Measurements from ENCODE around the gene OAF.

OAF gene

DNA sequence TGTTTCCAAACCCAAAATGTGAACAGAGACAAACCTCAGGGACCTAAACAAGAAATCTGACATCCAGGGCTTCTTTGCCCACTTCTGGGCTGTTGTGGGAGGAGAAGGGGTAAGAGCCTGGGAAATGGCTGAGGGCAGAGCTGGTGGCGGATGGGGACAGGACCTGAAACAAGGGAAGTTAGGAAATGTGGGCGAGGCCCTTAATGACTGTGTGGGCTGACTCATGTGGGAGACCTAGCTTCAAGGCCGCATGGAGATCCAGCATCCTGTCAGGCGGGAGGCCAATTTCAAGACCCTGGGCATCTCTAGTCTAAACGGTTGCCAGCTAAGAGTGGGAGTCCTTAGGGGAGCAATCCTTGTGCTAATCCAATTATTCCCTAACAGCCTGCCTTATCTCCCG, 2.1 kb upstream of the OAF start:
- DNase-seq (ENCODE audit: low spot score), result no peak
- in situ Hi-C loops (cut with MboI; ENCODE audit: low sequenced_read_pairs, unreplicated experiment), result no loop called here

GRCh38 chr11:120209746-120210625, 846 bp upstream of the OAF start:
- in situ Hi-C loops (cut with MboI; ENCODE audit: low sequenced_read_pairs, unreplicated experiment), result no loop called here
- DNase-seq (ENCODE audit: low spot score), result peak; percentile 49
- no peak for TF ChIP-seq CTCF (IDR thresholded peaks at IDR 0.05; ENCODE audit: borderline replicate concordance, control extremely low read depth, extremely low read depth, insufficient read depth, missing control alignments)

More for the DNA sequence above, 2.1 kb upstream of the OAF start:
- no peak for TF ChIP-seq CTCF (IDR thresholded peaks at IDR 0.05; ENCODE audit: borderline replicate concordance, control extremely low read depth, extremely low read depth, insufficient read depth, missing control alignments)

- no peak for TF ChIP-seq CTCF (IDR thresholded peaks at IDR 0.05; ENCODE audit: borderline replicate concordance, control extremely low read depth, extremely low read depth, insufficient read depth, missing control alignments)
- in situ Hi-C loops (cut with MboI; ENCODE audit: low sequenced_read_pairs, unreplicated experiment), result no loop called here
- DNase-seq (ENCODE audit: low spot score), result no peak
Measured at GRCh38 chr11:120211522-120212258, 858 bp downstream of the OAF start.

DNA sequence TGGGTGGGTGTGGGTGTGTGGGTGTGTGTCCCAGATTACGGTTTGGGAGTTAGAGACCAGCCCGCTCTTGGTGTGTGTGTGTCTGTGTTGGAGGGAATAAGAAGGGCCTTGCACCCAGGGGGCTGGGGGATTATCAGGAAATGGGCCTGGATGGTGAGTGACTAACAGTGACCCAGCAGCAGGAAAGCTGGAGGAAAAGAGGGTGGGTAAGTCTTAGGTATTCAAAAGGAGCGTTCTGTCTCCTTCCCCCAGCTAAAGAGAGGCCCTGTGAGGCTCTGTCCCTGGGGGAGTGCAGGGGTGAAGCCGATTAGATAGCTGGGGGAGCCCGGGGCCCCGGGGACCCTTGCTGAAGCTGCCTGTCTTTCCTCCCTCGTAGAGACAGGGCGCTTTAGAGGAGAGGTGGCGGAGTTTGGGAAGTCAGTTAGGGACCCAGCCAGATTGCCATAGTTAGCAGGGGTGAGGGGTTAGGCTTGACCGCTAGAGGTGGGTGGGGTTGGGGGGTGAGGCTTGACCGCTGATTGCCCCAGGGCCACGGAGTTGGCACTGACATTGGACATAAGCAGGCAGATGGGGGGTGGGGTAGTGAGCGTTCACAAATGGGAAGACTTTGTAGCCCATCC, 1.5 kb downstream of the OAF start:
- in situ Hi-C loops (cut with MboI; ENCODE audit: low sequenced_read_pairs, unreplicated experiment), result no loop called here
- no peak for TF ChIP-seq CTCF (IDR thresholded peaks at IDR 0.05; ENCODE audit: borderline replicate concordance, control extremely low read depth, extremely low read depth, insufficient read depth, missing control alignments)
- DNase-seq (ENCODE audit: low spot score), result no peak

GRCh38 chr11:120212926-120213325, 2.1 kb downstream of the OAF start:
- no peak for DNase-seq (ENCODE audit: low spot score)
- no peak for TF ChIP-seq CTCF (IDR thresholded peaks at IDR 0.05; ENCODE audit: borderline replicate concordance, control extremely low read depth, extremely low read depth, insufficient read depth, missing control alignments)
- in situ Hi-C loops (cut with MboI; ENCODE audit: low sequenced_read_pairs, unreplicated experiment), result no loop called here

DNA sequence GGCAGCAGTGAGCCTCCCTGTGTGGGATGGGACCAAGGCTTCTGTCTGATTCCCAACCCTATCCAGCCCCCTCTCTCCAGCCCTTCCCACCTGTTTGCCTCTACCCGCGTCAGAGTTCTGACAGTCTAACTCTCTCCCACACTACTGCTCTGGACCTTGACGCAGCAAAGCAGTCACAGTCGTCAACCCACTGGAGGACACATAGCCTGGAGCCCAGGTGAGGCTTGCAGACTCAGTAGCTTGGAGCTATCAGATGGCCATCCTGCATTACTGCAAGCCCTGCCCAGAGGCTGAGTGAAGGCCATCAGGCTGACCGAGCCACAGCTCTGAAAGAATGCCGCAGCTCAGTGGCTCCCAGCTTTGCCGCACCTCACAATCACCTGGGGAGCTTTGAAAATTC, 3.7 kb downstream of the OAF start:
- no peak for DNase-seq (ENCODE audit: low spot score)
- in situ Hi-C loops (cut with MboI; ENCODE audit: low sequenced_read_pairs, unreplicated experiment), result no loop called here
- no peak for TF ChIP-seq CTCF (IDR thresholded peaks at IDR 0.05; ENCODE audit: borderline replicate concordance, control extremely low read depth, extremely low read depth, insufficient read depth, missing control alignments)

All from GM13976 (cell line).